ENCODE data around the gene DCTD. TPM values are rescaled to one million over a fixed set of nuclear protein-coding genes. Genes with fewer than 3 reads are reported as not detected.

Gene DCTD
- total and polyA plus RNA-seq, 2 experiments from 2014 or later: 92.4 to 92.6 TPM

DNA sequence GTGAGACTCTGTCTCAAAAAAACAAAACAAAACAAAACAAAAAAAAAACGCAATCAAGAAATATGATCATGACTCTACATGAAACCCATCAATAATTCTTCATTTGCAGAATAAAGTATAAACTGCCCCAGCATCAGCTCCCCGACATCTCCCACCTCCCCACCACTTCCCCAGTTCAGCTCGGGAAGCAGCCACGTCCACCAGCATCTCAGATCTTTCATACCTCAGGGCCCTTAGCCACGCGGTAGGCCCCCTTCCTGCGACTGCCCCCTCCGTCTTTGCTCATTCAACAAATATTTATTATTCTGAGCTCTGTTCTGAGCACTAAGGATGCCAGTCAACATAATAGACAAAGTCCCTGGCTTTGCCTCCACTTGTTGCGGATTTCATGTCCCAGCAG, 45.6 kb downstream of the DCTD start:
- Histone ChIP-seq H2AFZ (no peak overlapping the region), H3K9me2 (replicated peaks; ENCODE audit: insufficient read depth) (no peaks in the 10 kb centered on the region), H3K27me3 (no peaks in the 10 kb centered on the region), H3K79me2 (no peaks in the 10 kb centered on the region), H3K4me3 (no peak overlapping the region), H3K9me3 (ENCODE audit: low read depth) (no peaks in the 10 kb centered on the region), H3K36me3 (replicated peaks; ENCODE audit: insufficient read depth, low read depth) (no peaks in the 10 kb centered on the region), H4K20me1 (ENCODE audit: insufficient read depth, poor library complexity, severe bottlenecking) (no peaks in the 10 kb centered on the region), H3K4me2 (no peak overlapping the region), H3K4me1 (ENCODE audit: insufficient read depth) (no peaks in the 10 kb centered on the region), H3K27ac (no peak overlapping the region)
- WGBS (ENCODE audit: low lambda C conversion rate, missing lambda C conversion rate): 85% methylated on average over 9 of the region's 9 CpGs
- DNase-seq (ENCODE audit: low spot score): no peak
- TF ChIP-seq EZH2 (IDR thresholded peaks at IDR 0.05; ENCODE audit: borderline replicate concordance): no peak
- TF ChIP-seq CTCF (IDR thresholded peaks at IDR 0.05; ENCODE audit: poor library complexity): no peak
- no peak for TF ChIP-seq EZH2phosphoT487 (IDR thresholded peaks at IDR 0.05; ENCODE audit: low read depth, severe bottlenecking, unreplicated experiment)

DNA sequence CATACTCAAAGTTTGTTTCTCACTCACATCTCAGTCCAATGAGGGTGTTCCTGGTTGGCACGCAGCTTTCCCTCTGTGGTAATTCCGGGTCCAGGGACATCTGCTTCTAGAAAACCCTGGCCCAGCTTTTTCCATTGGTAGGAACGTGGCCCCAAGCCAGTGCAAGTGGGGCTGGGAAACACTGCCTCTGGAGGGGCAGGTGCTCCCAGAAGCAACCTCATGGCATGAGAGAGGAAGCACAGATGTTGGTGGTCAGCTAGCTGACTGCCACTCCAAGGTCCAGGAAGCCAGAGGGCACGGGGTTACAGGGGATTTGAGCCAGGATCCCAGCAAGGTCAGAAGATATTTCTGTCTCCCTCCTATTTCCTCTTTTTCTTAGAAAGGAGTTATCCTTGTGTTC, 47.5 kb downstream of the DCTD start:
- Histone ChIP-seq H3K27me3 (no peaks in the 10 kb centered on the region), H4K20me1 (ENCODE audit: insufficient read depth, poor library complexity, severe bottlenecking) (no peaks in the 10 kb centered on the region), H3K4me1 (ENCODE audit: insufficient read depth) (no peaks in the 10 kb centered on the region), H3K4me2 (no peak overlapping the region), H3K9me2 (replicated peaks; ENCODE audit: insufficient read depth) (no peaks in the 10 kb centered on the region), H3K27ac (no peak overlapping the region), H2AFZ (no peak overlapping the region), H3K4me3 (no peak overlapping the region), H3K36me3 (replicated peaks; ENCODE audit: insufficient read depth, low read depth) (no peaks in the 10 kb centered on the region), H3K9me3 (ENCODE audit: low read depth) (no peaks in the 10 kb centered on the region), H3K79me2 (no peaks in the 10 kb centered on the region)
- no peak for DNase-seq (ENCODE audit: low spot score)
- 89% methylated on average over 4 of the region's 4 CpGs for WGBS (ENCODE audit: low lambda C conversion rate, missing lambda C conversion rate)
- TF ChIP-seq EZH2phosphoT487 (IDR thresholded peaks at IDR 0.05; ENCODE audit: low read depth, severe bottlenecking, unreplicated experiment) (no peak), CTCF (IDR thresholded peaks at IDR 0.05; ENCODE audit: poor library complexity) (no peak), EZH2 (IDR thresholded peaks at IDR 0.05; ENCODE audit: borderline replicate concordance) (no peak)

DNA sequence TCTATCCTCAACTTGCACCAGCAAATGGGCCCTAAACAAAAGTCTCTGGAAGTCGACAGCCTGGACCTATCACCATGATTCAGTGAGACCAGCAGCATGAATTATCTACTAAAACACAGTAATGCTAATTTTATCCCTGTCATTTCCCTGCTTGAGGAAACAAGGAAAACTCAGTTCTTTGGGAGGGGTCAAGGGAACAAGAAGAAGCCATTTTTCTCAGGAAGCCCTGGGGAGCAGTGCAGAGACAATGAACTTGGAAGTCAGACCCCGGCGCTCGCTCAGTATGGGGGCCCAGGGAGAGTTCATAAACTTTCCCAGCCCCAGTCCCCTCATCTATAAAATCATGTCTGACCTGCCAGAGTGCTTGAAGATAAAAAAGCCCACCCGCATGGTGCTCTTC, 50.4 kb downstream of the DCTD start:
- Histone ChIP-seq H3K27ac (no peak overlapping the region), H3K9me3 (ENCODE audit: low read depth) (no peaks in the 10 kb centered on the region), H3K9me2 (replicated peaks; ENCODE audit: insufficient read depth) (no peaks in the 10 kb centered on the region), H3K27me3 (no peaks in the 10 kb centered on the region), H3K36me3 (replicated peaks; ENCODE audit: insufficient read depth, low read depth) (no peaks in the 10 kb centered on the region), H4K20me1 (ENCODE audit: insufficient read depth, poor library complexity, severe bottlenecking) (no peaks in the 10 kb centered on the region), H3K79me2 (no peaks in the 10 kb centered on the region), H3K4me2 (no peak overlapping the region), H2AFZ (no peak overlapping the region), H3K4me1 (ENCODE audit: insufficient read depth) (no peaks in the 10 kb centered on the region), H3K4me3 (no peak overlapping the region)
- no peak for TF ChIP-seq EZH2phosphoT487 (IDR thresholded peaks at IDR 0.05; ENCODE audit: low read depth, severe bottlenecking, unreplicated experiment)
- TF ChIP-seq EZH2 (IDR thresholded peaks at IDR 0.05; ENCODE audit: borderline replicate concordance): no peak
- no peak for TF ChIP-seq CTCF (IDR thresholded peaks at IDR 0.05; ENCODE audit: poor library complexity)
- WGBS (ENCODE audit: low lambda C conversion rate, missing lambda C conversion rate): 59% methylated on average over 5 of the region's 5 CpGs
- no peak for DNase-seq (ENCODE audit: low spot score)

DNA sequence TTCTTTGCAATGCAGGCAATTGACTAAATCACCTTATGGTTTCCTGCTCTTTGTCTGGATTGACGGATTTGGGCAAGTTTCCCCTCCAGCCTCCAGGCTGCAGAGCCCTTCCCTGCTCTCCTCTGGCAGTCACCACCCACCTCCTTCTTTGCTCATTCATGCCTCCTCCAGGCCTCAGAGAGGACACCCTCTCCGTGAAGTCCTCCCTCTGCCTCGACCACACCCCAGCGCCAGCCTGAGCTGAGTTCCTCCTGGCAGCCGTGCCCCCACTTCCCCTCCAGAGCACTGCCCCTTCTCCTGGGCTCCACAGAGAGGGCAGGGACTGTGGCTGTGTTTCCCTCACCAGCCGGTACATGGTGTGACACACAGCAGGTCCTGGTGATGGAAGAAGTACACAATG, 53.7 kb downstream of the DCTD start:
- no peaks in the 10 kb centered on the region for H3K27me3 ChIP-seq
- H3K4me2 ChIP-seq: no peak overlapping the region
- H3K4me3 ChIP-seq: no peak overlapping the region
- TF ChIP-seq EZH2 (IDR thresholded peaks at IDR 0.05; ENCODE audit: borderline replicate concordance): no peak
- TF ChIP-seq EZH2phosphoT487 (IDR thresholded peaks at IDR 0.05; ENCODE audit: low read depth, severe bottlenecking, unreplicated experiment): no peak
- no peak for TF ChIP-seq CTCF (IDR thresholded peaks at IDR 0.05; ENCODE audit: poor library complexity)
- H2AFZ ChIP-seq: no peak overlapping the region
- 86% methylated on average over 6 of the region's 6 CpGs for WGBS (ENCODE audit: low lambda C conversion rate, missing lambda C conversion rate)
- no peaks in the 10 kb centered on the region for H3K36me3 ChIP-seq (replicated peaks; ENCODE audit: insufficient read depth, low read depth)
- H3K9me3 ChIP-seq (ENCODE audit: low read depth): no peaks in the 10 kb centered on the region
- no peaks in the 10 kb centered on the region for H3K9me2 ChIP-seq (replicated peaks; ENCODE audit: insufficient read depth)
- no peaks in the 10 kb centered on the region for H3K4me1 ChIP-seq (ENCODE audit: insufficient read depth)
- no peak for DNase-seq (ENCODE audit: low spot score)
- H4K20me1 ChIP-seq (ENCODE audit: insufficient read depth, poor library complexity, severe bottlenecking): no peaks in the 10 kb centered on the region
- no peak overlapping the region for H3K27ac ChIP-seq
- no peaks in the 10 kb centered on the region for H3K79me2 ChIP-seq
